ENCODE results near the gene ADGRG3.

ADGRG3 gene

GRCh38 chr16:57694725-57695679, 26.9 kb downstream of the ADGRG3 start, which contains the start of gene DRC7:
Gene DRC7, plus strand, starts transcription at chr16:57694806. Its CDS starts 3,144 bp downstream, at chr16:57697950.
- peak in 1 of 4 experiments; percentile 5 for DNase-seq (ENCODE audit: low read depth in 4 of 4, low spot score in 1 of 4)

GRCh38 chr16:57695680-57696069, 27.6 kb downstream of the ADGRG3 start:
- DNase-seq (ENCODE audit: low read depth in 4 of 4, low spot score in 1 of 4): no peak

- DNase-seq (ENCODE audit: low read depth in 4 of 4, low spot score in 1 of 4): no peak
Measured at GRCh38 chr16:57696240-57696639, 28.1 kb downstream of the ADGRG3 start.

GRCh38 chr16:57697896-57698537, 29.9 kb downstream of the ADGRG3 start:
- DNase-seq (ENCODE audit: low read depth in 4 of 4, low spot score in 1 of 4): no peak

- DNase-seq (ENCODE audit: low read depth in 4 of 4, low spot score in 1 of 4): no peak
Measured at GRCh38 chr16:57698812-57699405, 30.8 kb downstream of the ADGRG3 start.

GRCh38 chr16:57699481-57699880, 31.4 kb downstream of the ADGRG3 start:
- no peak for DNase-seq (ENCODE audit: low read depth in 4 of 4, low spot score in 1 of 4)

GRCh38 chr16:57699899-57700298, 31.8 kb downstream of the ADGRG3 start:
- no peak for DNase-seq (ENCODE audit: low read depth in 4 of 4, low spot score in 1 of 4)

- no peak for DNase-seq (ENCODE audit: low read depth in 4 of 4, low spot score in 1 of 4)
Measured at GRCh38 chr16:57700781-57701551, 32.9 kb downstream of the ADGRG3 start.

GRCh38 chr16:57701759-57702371, 33.8 kb downstream of the ADGRG3 start:
- DNase-seq (ENCODE audit: low read depth in 4 of 4, low spot score in 1 of 4): no peak

- no peak for DNase-seq (ENCODE audit: low read depth in 4 of 4, low spot score in 1 of 4)
Measured at GRCh38 chr16:57703416-57704010, 35.4 kb downstream of the ADGRG3 start.

GRCh38 chr16:57704011-57704904, 36.2 kb downstream of the ADGRG3 start:
- DNase-seq (ENCODE audit: low read depth in 4 of 4, low spot score in 1 of 4): no peak

- no peak for DNase-seq (ENCODE audit: low read depth in 4 of 4, low spot score in 1 of 4)
Measured at GRCh38 chr16:57704905-57705852, 37.1 kb downstream of the ADGRG3 start.

GRCh38 chr16:57706717-57707116, 38.6 kb downstream of the ADGRG3 start:
- no peak for DNase-seq (ENCODE audit: low read depth in 4 of 4, low spot score in 1 of 4)

- DNase-seq (ENCODE audit: low read depth in 4 of 4, low spot score in 1 of 4): no peak
Measured at GRCh38 chr16:57707331-57707730, 39.2 kb downstream of the ADGRG3 start.

GRCh38 chr16:57708168-57708567, 40.1 kb downstream of the ADGRG3 start:
- no peak for DNase-seq (ENCODE audit: low read depth in 4 of 4, low spot score in 1 of 4)

GRCh38 chr16:57709663-57710062, 41.6 kb downstream of the ADGRG3 start:
- no peak for DNase-seq (ENCODE audit: low read depth in 4 of 4, low spot score in 1 of 4)

GRCh38 chr16:57711346-57711745, 43.2 kb downstream of the ADGRG3 start:
- DNase-seq (ENCODE audit: low read depth in 4 of 4, low spot score in 1 of 4): no peak

GRCh38 chr16:57711993-57712392, 43.9 kb downstream of the ADGRG3 start:
- no peak for DNase-seq (ENCODE audit: low read depth in 4 of 4, low spot score in 1 of 4)

Measured in stimulated activated CD4-positive, alpha-beta T cell treated with anti-CD3 and anti-CD28 coated beads, Interleukin-1b, Interleukin-23, amount 100 ng/mL, for 24 hours (primary cell).